ENCODE results near the gene CCZ1. TPM values are rescaled to one million over a fixed set of nuclear protein-coding genes. Genes with fewer than 3 reads are reported as not detected.
"Not testable (repeated sequence)": the region's sequence is repeated elsewhere in the genome, so short reads cannot be mapped to it uniquely, and the experiment has no call there.

CCZ1 gene
- total RNA-seq = 10 to 100 TPM; 47.8 to 71.1 (median 58.0) TPM

DNA sequence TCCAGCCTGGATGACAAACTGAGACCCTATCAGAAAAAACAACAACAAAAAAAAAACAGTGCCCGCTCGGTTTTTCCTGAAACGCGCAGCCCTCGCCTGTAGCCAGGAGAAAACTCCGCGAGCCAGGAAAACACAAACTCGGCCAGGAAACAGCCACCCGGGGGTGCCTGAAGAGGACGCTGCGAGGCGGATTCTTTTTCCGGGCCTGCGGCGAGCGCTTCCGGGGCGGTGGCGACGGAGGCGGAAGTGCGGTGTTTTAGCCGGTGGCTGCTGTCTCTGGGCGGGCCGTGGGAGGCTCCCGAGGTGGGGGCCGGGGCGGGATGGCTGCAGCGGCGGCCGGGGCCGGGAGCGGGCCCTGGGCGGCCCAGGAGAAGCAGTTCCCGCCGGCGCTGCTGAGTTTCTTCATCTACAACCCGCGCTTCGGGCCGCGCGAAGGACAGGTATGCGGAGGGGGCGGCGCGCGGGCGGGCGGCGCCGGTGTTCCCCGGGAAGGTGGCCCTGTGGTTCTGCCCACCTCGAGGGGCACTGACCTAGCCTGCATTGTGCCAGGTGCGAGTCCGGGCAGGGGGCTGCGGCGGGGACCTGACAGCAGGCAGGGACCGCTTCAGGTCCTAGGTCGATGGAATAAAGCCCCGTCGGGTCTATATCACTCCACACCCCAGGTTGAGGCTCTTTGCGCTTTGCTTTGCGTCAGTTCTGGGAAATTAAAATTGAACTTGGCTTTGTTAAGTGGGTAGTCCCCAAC is at the start of gene CCZ1:
Gene CCZ1 (plus strand): TSS at position 254 of the 745 bp plus-strand sequence. CDS start 67 bp downstream, at position 321.
- TF ChIP-seq CTCF (IDR thresholded peaks at IDR 0.05; ENCODE audit: low read depth) = not testable (repeated sequence)

DNA sequence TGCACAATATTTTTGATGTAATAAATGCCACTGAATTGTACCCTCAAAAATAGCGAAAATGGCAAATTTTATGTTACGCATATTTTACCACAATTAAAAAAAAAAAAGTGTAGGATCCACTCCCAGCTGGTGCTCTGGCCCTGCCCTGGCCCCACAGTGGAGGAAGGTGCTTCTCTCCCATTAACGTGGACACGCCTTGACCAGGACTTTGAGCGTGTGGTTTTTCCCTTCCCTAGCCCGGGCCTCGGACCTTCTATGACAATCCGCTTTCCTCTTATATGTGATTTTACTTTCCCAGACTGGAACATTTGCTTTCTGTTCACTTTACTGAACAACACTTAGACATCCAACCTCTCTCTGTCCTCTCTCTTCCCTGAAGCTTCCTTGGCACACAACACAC is 47.6 kb upstream of the CCZ1 start:
- no peak for TF ChIP-seq CTCF (IDR thresholded peaks at IDR 0.05; ENCODE audit: low read depth)

- no peak for TF ChIP-seq CTCF (IDR thresholded peaks at IDR 0.05; ENCODE audit: low read depth)
Observed at GRCh38 chr7:5854738-5855137, 43.8 kb upstream of the CCZ1 start.

GRCh38 chr7:5867060-5867459 is 31.5 kb upstream of the CCZ1 start:
- no peak for TF ChIP-seq CTCF (IDR thresholded peaks at IDR 0.05; ENCODE audit: low read depth)

- TF ChIP-seq CTCF (IDR thresholded peaks at IDR 0.05; ENCODE audit: low read depth) = no peak
Observed at GRCh38 chr7:5869691-5870090, 28.8 kb upstream of the CCZ1 start.

GRCh38 chr7:5870311-5870710 is 28.2 kb upstream of the CCZ1 start:
- no peak for TF ChIP-seq CTCF (IDR thresholded peaks at IDR 0.05; ENCODE audit: low read depth)

DNA sequence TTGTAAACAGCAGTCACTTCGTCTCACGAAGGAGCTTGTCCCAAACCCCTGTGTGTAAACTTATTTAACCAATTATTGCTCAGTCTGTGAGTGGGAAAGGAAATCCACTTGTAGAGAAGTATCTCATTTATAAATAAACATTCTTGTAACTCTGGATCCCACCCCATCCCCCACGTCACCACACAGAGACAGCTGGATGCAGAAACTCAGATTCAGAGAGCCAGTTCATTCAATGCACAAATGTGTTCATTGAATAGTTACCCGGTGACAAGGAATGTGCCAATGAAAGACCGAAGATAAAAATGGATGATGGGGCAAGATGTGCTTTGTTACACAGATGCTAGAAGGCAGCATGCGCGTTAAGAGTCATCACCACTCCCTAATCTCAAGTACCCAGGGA is 26.2 kb upstream of the CCZ1 start:
- no peak for TF ChIP-seq CTCF (IDR thresholded peaks at IDR 0.05; ENCODE audit: low read depth)

Measured in subcutaneous adipose tissue (tissue), 4 donors.